Liver (tissue), 3 donors: ENCODE results near the gene L3HYPDH.

Experiments used
- EGR1 ChIP-seq, 2 donors: IDR thresholded peaks; 2 replicates each; pipeline ENCODE4 v1.6.1; 2016 to 2018; ENCODE audit warnings: antibody characterized with exemption in 2 of 2, low read depth in 2 of 2
- GABPA ChIP-seq, 2 donors: IDR thresholded peaks in 1 of 2; conservative IDR thresholded peaks in 1 of 2; 2 replicates each; pipeline ENCODE4 v1.6.1; 2016; ENCODE audit warnings: antibody characterized with exemption in 2 of 2, mild to moderate bottlenecking in 1 of 2, moderate library complexity in 1 of 2
- JUND ChIP-seq, 2 donors: IDR thresholded peaks; 2 replicates each; pipeline ENCODE4 v1.6.1; 2016; ENCODE audit warnings: antibody characterized with exemption in 2 of 2
- NR2F2 ChIP-seq: IDR thresholded peaks from 2 replicates; pipeline ENCODE4 v1.6.1; 2016; ENCODE audit warnings: antibody characterized with exemption
- RAD21 ChIP-seq, 2 donors: IDR thresholded peaks; 2 replicates each; pipeline ENCODE4 v1.6.1; 2016; ENCODE audit warnings: antibody characterized with exemption in 2 of 2, mild to moderate bottlenecking in 2 of 2
- TAF1 ChIP-seq: conservative IDR thresholded peaks from 2 replicates; pipeline ENCODE4 v1.6.1; 2016; ENCODE audit warnings: antibody characterized with exemption, mild to moderate bottlenecking
- YY1 ChIP-seq: IDR thresholded peaks from 2 replicates; pipeline ENCODE4 v1.6.1; 2016; ENCODE audit warnings: antibody characterized with exemption, mild to moderate bottlenecking
- TF ChIP-seq, protein P1 (sequence below): fragments of 150-350 bp; IDR thresholded peaks from 2 replicates; pipeline ENCODE4 v1.5.1; 2017; ENCODE audit warnings: improper control_type of control experiment, low read depth, low read length; ENCODE audit not compliant: missing input control
- TF ChIP-seq, protein P2 (sequence below): IDR thresholded peaks from 2 replicates; pipeline ENCODE4 v1.6.1; 2016; ENCODE audit warnings: antibody characterized with exemption
- TF ChIP-seq, protein P3 (sequence below): IDR thresholded peaks from 2 replicates; pipeline ENCODE4 v1.6.1; 2016; ENCODE audit warnings: antibody characterized with exemption
- TF ChIP-seq, protein P4 (sequence below): IDR thresholded peaks from 2 replicates; pipeline ENCODE4 v1.6.1; 2016; ENCODE audit warnings: antibody characterized with exemption
- donor health status: healthy.
- donor health status: healthy.

DNA sequence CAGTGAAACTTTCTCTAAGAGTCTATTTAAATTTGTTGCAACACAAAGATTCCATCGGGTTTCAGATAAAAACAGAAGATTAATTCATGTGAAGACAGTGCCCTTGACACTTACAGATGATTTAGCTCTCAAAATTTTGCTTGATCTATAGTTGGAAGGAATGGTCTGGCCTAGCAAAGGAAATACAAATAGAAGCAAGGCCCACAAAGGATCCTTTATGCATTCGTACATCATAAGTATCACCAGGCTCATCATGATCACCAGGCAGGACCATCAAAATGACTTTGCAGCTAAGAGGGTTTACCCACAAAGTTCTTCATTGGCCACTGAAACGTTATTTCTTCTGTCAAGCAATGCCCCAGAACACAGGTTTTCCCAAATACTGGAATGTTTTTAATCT lies 24.9 kb upstream of the L3HYPDH start:
- TF ChIP-seq, protein P1, sequence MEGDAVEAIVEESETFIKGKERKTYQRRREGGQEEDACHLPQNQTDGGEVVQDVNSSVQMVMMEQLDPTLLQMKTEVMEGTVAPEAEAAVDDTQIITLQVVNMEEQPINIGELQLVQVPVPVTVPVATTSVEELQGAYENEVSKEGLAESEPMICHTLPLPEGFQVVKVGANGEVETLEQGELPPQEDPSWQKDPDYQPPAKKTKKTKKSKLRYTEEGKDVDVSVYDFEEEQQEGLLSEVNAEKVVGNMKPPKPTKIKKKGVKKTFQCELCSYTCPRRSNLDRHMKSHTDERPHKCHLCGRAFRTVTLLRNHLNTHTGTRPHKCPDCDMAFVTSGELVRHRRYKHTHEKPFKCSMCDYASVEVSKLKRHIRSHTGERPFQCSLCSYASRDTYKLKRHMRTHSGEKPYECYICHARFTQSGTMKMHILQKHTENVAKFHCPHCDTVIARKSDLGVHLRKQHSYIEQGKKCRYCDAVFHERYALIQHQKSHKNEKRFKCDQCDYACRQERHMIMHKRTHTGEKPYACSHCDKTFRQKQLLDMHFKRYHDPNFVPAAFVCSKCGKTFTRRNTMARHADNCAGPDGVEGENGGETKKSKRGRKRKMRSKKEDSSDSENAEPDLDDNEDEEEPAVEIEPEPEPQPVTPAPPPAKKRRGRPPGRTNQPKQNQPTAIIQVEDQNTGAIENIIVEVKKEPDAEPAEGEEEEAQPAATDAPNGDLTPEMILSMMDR, result no peak
- TF ChIP-seq RAD21 (IDR thresholded peaks at IDR 0.05) (no peak), JUND (IDR thresholded peaks at IDR 0.05) (no peak), YY1 (no peak), TAF1 (no peak), EGR1 (IDR thresholded peaks at IDR 0.05; ENCODE audit: low read depth in 2 of 2) (no peak), NR2F2 (no peak), GABPA (IDR thresholded peaks at IDR 0.05 in 1 of 2, conservative IDR thresholded peaks at IDR 0.05 in 1 of 2) (no peak)
- TF ChIP-seq, protein P2, sequence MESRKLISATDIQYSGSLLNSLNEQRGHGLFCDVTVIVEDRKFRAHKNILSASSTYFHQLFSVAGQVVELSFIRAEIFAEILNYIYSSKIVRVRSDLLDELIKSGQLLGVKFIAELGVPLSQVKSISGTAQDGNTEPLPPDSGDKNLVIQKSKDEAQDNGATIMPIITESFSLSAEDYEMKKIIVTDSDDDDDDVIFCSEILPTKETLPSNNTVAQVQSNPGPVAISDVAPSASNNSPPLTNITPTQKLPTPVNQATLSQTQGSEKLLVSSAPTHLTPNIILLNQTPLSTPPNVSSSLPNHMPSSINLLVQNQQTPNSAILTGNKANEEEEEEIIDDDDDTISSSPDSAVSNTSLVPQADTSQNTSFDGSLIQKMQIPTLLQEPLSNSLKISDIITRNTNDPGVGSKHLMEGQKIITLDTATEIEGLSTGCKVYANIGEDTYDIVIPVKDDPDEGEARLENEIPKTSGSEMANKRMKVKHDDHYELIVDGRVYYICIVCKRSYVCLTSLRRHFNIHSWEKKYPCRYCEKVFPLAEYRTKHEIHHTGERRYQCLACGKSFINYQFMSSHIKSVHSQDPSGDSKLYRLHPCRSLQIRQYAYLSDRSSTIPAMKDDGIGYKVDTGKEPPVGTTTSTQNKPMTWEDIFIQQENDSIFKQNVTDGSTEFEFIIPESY, result no peak
- TF ChIP-seq, protein P3, sequence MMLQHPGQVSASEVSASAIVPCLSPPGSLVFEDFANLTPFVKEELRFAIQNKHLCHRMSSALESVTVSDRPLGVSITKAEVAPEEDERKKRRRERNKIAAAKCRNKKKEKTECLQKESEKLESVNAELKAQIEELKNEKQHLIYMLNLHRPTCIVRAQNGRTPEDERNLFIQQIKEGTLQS, result no peak
- TF ChIP-seq, protein P4, sequence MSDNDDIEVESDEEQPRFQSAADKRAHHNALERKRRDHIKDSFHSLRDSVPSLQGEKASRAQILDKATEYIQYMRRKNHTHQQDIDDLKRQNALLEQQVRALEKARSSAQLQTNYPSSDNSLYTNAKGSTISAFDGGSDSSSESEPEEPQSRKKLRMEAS, result no peak
